HepG2 (cell line): Measurements from ENCODE around the gene MYL6B. TPM values are rescaled to one million over a fixed set of nuclear protein-coding genes. Genes with fewer than 3 reads are reported as not detected.

ENCODE experiments used
- ATAC-seq: fragments of 200-7000 bp; cut with Tn5 transposase; 3 replicates; pipeline ENCODE4 v1.9.1; 2020; ENCODE audit warnings: mild to moderate bottlenecking, moderate library complexity
- BruUV-seq: library from RNA; stranded (reverse); fragments of 400-500 nt; replicated peaks from 2 replicates; lab custom pipeline; 2021; lab: Mats Ljungman, UMichigan
- CTCF ChIA-PET: fragments of 300-600 bp; formaldehyde crosslinking; extraction: SDS; loops from one replicate; lab custom pipeline; 2021; ENCODE audit warnings: low total read pairs, inconsistent platforms, low intra/inter-chr PET ratio; lab: Yijun Ruan, JAX
- POLR2A ChIA-PET: fragments of 350-600 bp; sonication (Branson Sonifier 250); formaldehyde crosslinking; loops from one replicate; lab custom pipeline; 2020; ENCODE audit warnings: antibody characterized with exemption, inconsistent platforms; lab: Yijun Ruan, JAX
- DNase-seq: peaks from one replicate; pipeline ENCODE4 v3.0.0-alpha.2; 2015; ENCODE audit warnings: low spot score
- FAIRE-seq: peaks from 3 replicates; lab custom pipeline; 2011; peaks lifted over from hg19 to GRCh38; lab: Jason Lieb, UNC
- H2AFZ ChIP-seq: one replicate; pipeline ENCODE4 v1.6.1; 2011; ENCODE audit warnings: low read length, inconsistent platforms
- H3K27ac ChIP-seq: fragments of 300-600 bp; 3 replicates; pipeline ENCODE4 v1.8.0; 2011; ENCODE audit warnings: mixed run types, mild to moderate bottlenecking, mixed read lengths, low read length, inconsistent platforms; ENCODE audit not compliant: insufficient read depth; ENCODE audit errors: extremely low read length
- H3K27me3 ChIP-seq, 2 experiments: fragments of 200-600 bp in 1 of 2; 2 replicates in 1 of 2; 3 replicates in 1 of 2; pipeline versions ENCODE4 v1.6.0 to v1.8.0; 2011; ENCODE audit warnings: low read length in 2 of 2, mild to moderate bottlenecking in 2 of 2, moderate library complexity in 2 of 2, inconsistent platforms in 1 of 2; ENCODE audit not compliant: insufficient read depth in 2 of 2, control insufficient read depth in 1 of 2
- H3K36me3 ChIP-seq, 2 experiments: fragments of 200-600 bp in 1 of 2; replicated peaks in 1 of 2; 2 replicates in 1 of 2; 3 replicates in 1 of 2; pipeline versions ENCODE4 v1.5.1 to v1.8.0; 2011; ENCODE audit warnings: low read length in 2 of 2, inconsistent platforms in 1 of 2; ENCODE audit not compliant: insufficient read depth in 2 of 2, control insufficient read depth in 1 of 2
- H3K4me1 ChIP-seq: 2 replicates; pipeline ENCODE4 v1.5.1; 2012; ENCODE audit warnings: low read length, inconsistent platforms; ENCODE audit not compliant: insufficient read depth
- H3K4me2 ChIP-seq: 2 replicates; pipeline ENCODE4 v1.6.0; 2011; ENCODE audit warnings: low read depth, low read length, inconsistent platforms
- H3K4me3 ChIP-seq, 3 experiments: fragments of 200-600 bp in 1 of 3; sonication (generic), shearing (Covaris generic) in 1 of 3; replicated peaks in 1 of 3; 2 replicates each; pipeline ENCODE4 v1.5.1; 2011 to 2016; ENCODE audit warnings: low read length in 3 of 3, inconsistent platforms in 2 of 3, low read depth in 2 of 3, mild to moderate bottlenecking in 2 of 3, control low read depth in 1 of 3, mixed read lengths in 1 of 3; ENCODE audit not compliant: insufficient read depth in 1 of 3
- H3K79me2 ChIP-seq: one replicate; pipeline ENCODE4 v1.6.1; 2011; ENCODE audit warnings: low read length, inconsistent platforms; ENCODE audit not compliant: insufficient read depth
- H3K9ac ChIP-seq: 2 replicates; pipeline ENCODE4 v1.6.0; 2011; ENCODE audit warnings: mild to moderate bottlenecking, low read depth, low read length, inconsistent platforms; ENCODE audit not compliant: insufficient read depth
- H3K9me3 ChIP-seq: 2 replicates; pipeline ENCODE4 v1.5.1; 2012; ENCODE audit warnings: mild to moderate bottlenecking, low read length
- H4K20me1 ChIP-seq: 2 replicates; pipeline ENCODE4 v1.6.0; 2011; ENCODE audit warnings: inconsistent platforms, mild to moderate bottlenecking, low read length, moderate library complexity; ENCODE audit not compliant: insufficient read depth
- NBN ChIP-seq: fragments of 450-650 bp; conservative IDR thresholded peaks from 2 replicates; pipeline ENCODE4 v1.6.1; 2017
- POLR2A ChIP-seq, 2 experiments: IDR thresholded peaks; 2 replicates each; pipeline ENCODE4 v1.6.1; 2011; ENCODE audit warnings: low read depth in 2 of 2, low read length in 2 of 2, mild to moderate bottlenecking in 1 of 2, moderate library complexity in 1 of 2; ENCODE audit not compliant: insufficient read depth in 1 of 2
- SALL1 ChIP-seq: sonication (generic); formaldehyde crosslinking; IDR thresholded peaks from 2 replicates; pipeline ENCODE4 v1.8.0; 2022; ENCODE audit warnings: mild to moderate bottlenecking, missing genetic modification reagents
- ZNF124 ChIP-seq: sonication (generic); formaldehyde crosslinking; IDR thresholded peaks from 2 replicates; pipeline ENCODE4 v1.4.0; 2020; ENCODE audit warnings: missing genetic modification reagents
- WGBS: methylation state at CpG from one replicate; pipeline ENCODE4 v1.1.6; 2017; ENCODE audit warnings: low lambda C conversion rate; 5-methylcytosine and 5-hydroxymethylcytosine counted together
- in situ Hi-C: cut with HindIII; loops from 2 replicates; pipeline ENCODE4 v1.10.0; 2017; ENCODE audit warnings: low pct_unique_long_range_greater_than_20kb; ENCODE audit not compliant: extremely low pct_ligation_motif_present
- intact Hi-C: fragments of 100-400 bp; cut with micrococcal nuclease; formaldehyde crosslinking; loops from one replicate; pipeline ENCODE4 v1.10.0; 2022; ENCODE audit not compliant: unreplicated experiment
- polyA plus RNA-seq, 8 experiments: library from polyadenylated mRNA; depleted of rRNA in 3 of 8; stranded (reverse) in 7 of 8; unstranded in 1 of 8; fragments of >200 nt; fragmentation: Illumina TruSeq in 4 of 8; extraction: Trizol in 4 of 8; gene quantifications; 2 replicates each; pipeline versions ENCODE4 v1.2.1 to v1.2.3, GENCODE V29; 2011 to 2016; ENCODE audit warnings: low read depth in 4 of 8, missing spikeins in 1 of 8, mixed read lengths in 1 of 8; ENCODE audit not compliant: insufficient read depth in 1 of 8
- total RNA-seq, 5 experiments: library from RNA; depleted of rRNA; stranded (reverse); fragments of >200 nt; fragmentation: Illumina TruSeq; extraction: Trizol; gene quantifications; 2 replicates each; pipeline ENCODE4 v1.2.3, GENCODE V29; 2016; ENCODE audit warnings: low read depth in 1 of 5
- TF ChIP-seq, protein P1 (sequence below): sonication (generic); formaldehyde crosslinking; IDR thresholded peaks from 2 replicates; pipeline ENCODE4 v1.4.0; 2020; ENCODE audit warnings: missing genetic modification reagents
- TF ChIP-seq, protein P2 (sequence below): sonication (generic); formaldehyde crosslinking; IDR thresholded peaks from 2 replicates; pipeline ENCODE4 v1.4.0; 2020; ENCODE audit warnings: mild to moderate bottlenecking, missing genetic modification reagents

Gene MYL6B
- total and polyA plus RNA-seq, 2 of the 13 experiments (the other 11 are each of a cell fraction or from before 2014, with no cell fraction given), result 75.7 to 88.7 TPM

DNA sequence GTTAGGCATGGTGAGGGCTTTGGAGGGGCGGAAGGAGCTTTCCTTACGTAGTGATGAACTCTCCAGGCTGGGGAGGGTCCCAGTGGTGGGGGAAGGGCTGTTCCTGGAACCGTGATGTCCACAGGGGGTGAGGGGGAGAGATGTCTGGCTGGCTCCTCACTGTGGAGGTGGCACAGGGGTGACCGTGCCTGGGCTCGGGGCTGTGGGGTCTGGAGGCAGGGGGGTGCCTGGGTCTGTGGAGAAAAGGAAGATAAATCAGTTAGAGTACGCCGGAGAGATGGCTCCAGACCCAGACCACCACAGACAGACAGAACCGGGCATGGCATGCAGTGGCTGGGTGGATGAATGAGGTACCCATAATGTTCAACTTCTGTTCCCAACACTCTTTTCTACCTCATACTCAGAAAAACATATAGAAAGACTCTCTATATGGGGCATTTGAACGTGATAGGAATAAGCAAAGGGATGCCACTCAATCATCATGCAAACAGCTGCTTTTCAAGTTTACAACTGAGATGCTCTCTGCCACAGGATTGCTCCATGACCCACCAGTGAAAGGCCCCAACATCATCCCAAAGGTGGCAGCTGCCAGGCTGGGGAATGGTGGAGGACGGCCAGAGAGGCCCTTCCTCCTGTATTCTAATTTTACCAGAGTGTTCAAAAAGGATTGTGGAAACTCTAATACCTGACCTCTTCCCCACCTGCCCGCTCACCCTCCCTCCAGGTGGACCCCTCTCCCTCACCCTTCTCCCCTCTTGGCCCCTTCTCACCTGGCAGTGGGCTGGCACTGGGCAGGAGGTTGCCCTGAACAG, 11.4 kb downstream of the MYL6B start:
- H3K9me3 ChIP-seq, result no peaks in the 10 kb centered on the region
- TF ChIP-seq SALL1 (CRISPR knock-in tag), result no peak
- TF ChIP-seq NBN, result no peak
- peak in 1 of 2 experiments; percentile 61; a peak in 1 of 4 replicates for TF ChIP-seq POLR2A (IDR thresholded peaks at IDR 0.05; ENCODE audit: insufficient read depth in 1 of 2, low read depth in 2 of 2, low read length in 2 of 2)
- TF ChIP-seq ZNF124 (CRISPR knock-in tag), result no peak
- TF ChIP-seq, protein P1, sequence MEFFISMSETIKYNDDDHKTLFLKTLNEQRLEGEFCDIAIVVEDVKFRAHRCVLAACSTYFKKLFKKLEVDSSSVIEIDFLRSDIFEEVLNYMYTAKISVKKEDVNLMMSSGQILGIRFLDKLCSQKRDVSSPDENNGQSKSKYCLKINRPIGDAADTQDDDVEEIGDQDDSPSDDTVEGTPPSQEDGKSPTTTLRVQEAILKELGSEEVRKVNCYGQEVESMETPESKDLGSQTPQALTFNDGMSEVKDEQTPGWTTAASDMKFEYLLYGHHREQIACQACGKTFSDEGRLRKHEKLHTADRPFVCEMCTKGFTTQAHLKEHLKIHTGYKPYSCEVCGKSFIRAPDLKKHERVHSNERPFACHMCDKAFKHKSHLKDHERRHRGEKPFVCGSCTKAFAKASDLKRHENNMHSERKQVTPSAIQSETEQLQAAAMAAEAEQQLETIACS (CRISPR knock-in tag), result no peak
- TF ChIP-seq, protein P2, sequence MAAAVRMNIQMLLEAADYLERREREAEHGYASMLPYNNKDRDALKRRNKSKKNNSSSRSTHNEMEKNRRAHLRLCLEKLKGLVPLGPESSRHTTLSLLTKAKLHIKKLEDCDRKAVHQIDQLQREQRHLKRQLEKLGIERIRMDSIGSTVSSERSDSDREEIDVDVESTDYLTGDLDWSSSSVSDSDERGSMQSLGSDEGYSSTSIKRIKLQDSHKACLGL, result no peak
- peaks cover 28% of the 10 kb centered on the region for H3K4me1 ChIP-seq
- WGBS, result 97% methylated on average over 11 of the region's 11 CpGs
- ATAC-seq (no peak; the same call in 2 of the 3 replicates), FAIRE-seq (no peak), DNase-seq (no peak)
- H3K4me3 ChIP-seq, result no peak overlapping the region
- H3K27ac ChIP-seq, result no peak overlapping the region
- H3K27me3 ChIP-seq, result no peaks in the 10 kb centered on the region; a peak in 1 of 5 replicates
- H3K4me2 ChIP-seq, result no peak overlapping the region
- intact Hi-C loops (no loop called here), in situ Hi-C loops (no loop called here)
- CTCF ChIA-PET, result no interaction called here
- no peak overlapping the region for H3K9ac ChIP-seq
- POLR2A ChIA-PET, result interaction anchor here (1.1 to 3.3 kb wide), 4 partner anchors 12 to 45 kb away, joined by 5 to 20 read pairs (median 8); partner anchors contain the start of genes SMARCC2 and ZC3H10
- no TSS peak for BruUV-seq
- peaks cover 33 to 65% of the 10 kb centered on the region in 2 experiments for H3K36me3 ChIP-seq
- peaks cover 28% of the 10 kb centered on the region for H4K20me1 ChIP-seq
- H2AFZ ChIP-seq, result no peak overlapping the region
- peaks cover 19% of the 10 kb centered on the region for H3K79me2 ChIP-seq
